Loucy (cell line): ENCODE results near the gene EPX.

Experiments used
- H2AFZ ChIP-seq: fragments of 200-600 bp; sonication (generic); 2 replicates; pipeline ENCODE4 v1.6.0; 2016; ENCODE audit warnings: antibody characterized with exemption, mild to moderate bottlenecking, low read length, moderate library complexity
- H3F3A ChIP-seq: fragments of 200-600 bp; 2 replicates; pipeline ENCODE4 v1.6.0; 2016; ENCODE audit warnings: antibody characterized with exemption, low read depth, mild to moderate bottlenecking
- H3K27me3 ChIP-seq: fragments of 200-600 bp; sonication (generic); 2 replicates; pipeline ENCODE4 v1.6.1; 2014; ENCODE audit warnings: low read length, mild to moderate bottlenecking; ENCODE audit not compliant: insufficient read depth, poor library complexity, severe bottlenecking
- H3K36me3 ChIP-seq: fragments of 200-600 bp; sonication (generic); 2 replicates; pipeline ENCODE4 v1.6.1; 2016; ENCODE audit warnings: low read length; ENCODE audit not compliant: insufficient read depth
- H3K4me1 ChIP-seq: fragments of 200-600 bp; sonication (generic); 2 replicates; pipeline ENCODE4 v1.5.1; 2014; ENCODE audit warnings: low read length, mild to moderate bottlenecking; ENCODE audit not compliant: insufficient read depth, poor library complexity, severe bottlenecking
- H3K4me2 ChIP-seq: fragments of 200-600 bp; sonication (generic); 2 replicates; pipeline ENCODE4 v1.6.0; 2014; ENCODE audit warnings: antibody characterized with exemption, low read length, low read depth, mild to moderate bottlenecking; ENCODE audit not compliant: poor library complexity, severe bottlenecking
- H3K4me3 ChIP-seq: fragments of 200-600 bp; sonication (generic); 2 replicates; pipeline ENCODE4 v1.5.1; 2014; ENCODE audit warnings: low read length, mild to moderate bottlenecking, mixed read lengths; ENCODE audit not compliant: poor library complexity, severe bottlenecking
- H3K79me2 ChIP-seq: fragments of 200-600 bp; sonication (generic); 2 replicates; pipeline ENCODE4 v1.6.1; 2014; ENCODE audit warnings: low read length; ENCODE audit not compliant: insufficient read depth
- H3K9ac ChIP-seq: fragments of 200-600 bp; sonication (generic); 2 replicates; pipeline ENCODE4 v1.6.0; 2014; ENCODE audit warnings: mild to moderate bottlenecking, low read depth, low read length, moderate library complexity; ENCODE audit not compliant: poor library complexity, severe bottlenecking
- H3K9me2 ChIP-seq: fragments of 200-600 bp; sonication (generic); replicated peaks from 2 replicates; pipeline ENCODE4 v1.6.1; 2016; ENCODE audit warnings: low read depth, low read length, mixed read lengths
- H3K9me3 ChIP-seq: fragments of 200-600 bp; sonication (generic); 2 replicates; pipeline ENCODE4 v1.6.1; 2014; ENCODE audit warnings: mild to moderate bottlenecking, antibody characterized with exemption, low read length, low read depth; ENCODE audit not compliant: insufficient read depth
- H4K20me1 ChIP-seq: fragments of 200-600 bp; sonication (generic); 2 replicates; pipeline ENCODE4 v1.6.0; 2014; ENCODE audit warnings: antibody characterized with exemption, low read length, mild to moderate bottlenecking; ENCODE audit not compliant: insufficient read depth, poor library complexity, severe bottlenecking
- EZH2phosphoT487 ChIP-seq: fragments of 200-600 bp; IDR thresholded peaks from 2 replicates; pipeline ENCODE4 v1.6.1; 2018; ENCODE audit warnings: antibody characterized with exemption, mild to moderate bottlenecking, moderate library complexity, borderline replicate concordance
- TF ChIP-seq, protein P1 (sequence below): fragments of 200-600 bp; sonication (generic); conservative IDR thresholded peaks from 2 replicates; pipeline ENCODE4 v1.5.1; 2014; ENCODE audit warnings: mild to moderate bottlenecking, antibody characterized with exemption, low read length

The EPX gene

DNA sequence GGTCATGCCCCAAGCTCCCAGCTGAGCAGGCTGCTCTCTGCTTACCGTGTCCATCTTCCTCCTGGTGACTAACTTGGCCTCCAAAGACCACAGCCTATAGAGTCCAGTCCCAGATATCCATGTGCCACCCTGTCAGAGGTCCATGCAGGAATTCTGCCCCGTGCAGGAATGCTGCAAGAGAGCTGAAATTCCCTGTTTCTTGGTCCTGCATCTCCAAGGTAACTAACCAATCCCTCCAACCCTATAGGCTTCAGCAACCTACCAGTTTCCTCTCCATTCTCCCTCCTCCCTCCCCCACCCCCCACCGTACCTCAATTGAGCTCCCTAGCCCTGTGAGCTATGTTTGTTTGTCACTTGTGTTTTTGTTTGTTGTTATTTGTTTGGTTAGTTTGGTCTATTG is 36.2 kb downstream of the EPX start:
- Histone ChIP-seq H3K4me1 (no peaks in the 10 kb centered on the region), H3K27me3 (no peaks in the 10 kb centered on the region), H4K20me1 (no peaks in the 10 kb centered on the region), H3K9me2 (no peaks in the 10 kb centered on the region), H3K36me3 (no peaks in the 10 kb centered on the region), H3F3A (no peaks in the 10 kb centered on the region), H2AFZ (no peak overlapping the region), H3K9me3 (no peaks in the 10 kb centered on the region), H3K9ac (no peak overlapping the region), H3K4me3 (no peak overlapping the region), H3K79me2 (no peaks in the 10 kb centered on the region), H3K4me2 (no peak overlapping the region)
- no peak for TF ChIP-seq EZH2phosphoT487
- TF ChIP-seq, protein P1, sequence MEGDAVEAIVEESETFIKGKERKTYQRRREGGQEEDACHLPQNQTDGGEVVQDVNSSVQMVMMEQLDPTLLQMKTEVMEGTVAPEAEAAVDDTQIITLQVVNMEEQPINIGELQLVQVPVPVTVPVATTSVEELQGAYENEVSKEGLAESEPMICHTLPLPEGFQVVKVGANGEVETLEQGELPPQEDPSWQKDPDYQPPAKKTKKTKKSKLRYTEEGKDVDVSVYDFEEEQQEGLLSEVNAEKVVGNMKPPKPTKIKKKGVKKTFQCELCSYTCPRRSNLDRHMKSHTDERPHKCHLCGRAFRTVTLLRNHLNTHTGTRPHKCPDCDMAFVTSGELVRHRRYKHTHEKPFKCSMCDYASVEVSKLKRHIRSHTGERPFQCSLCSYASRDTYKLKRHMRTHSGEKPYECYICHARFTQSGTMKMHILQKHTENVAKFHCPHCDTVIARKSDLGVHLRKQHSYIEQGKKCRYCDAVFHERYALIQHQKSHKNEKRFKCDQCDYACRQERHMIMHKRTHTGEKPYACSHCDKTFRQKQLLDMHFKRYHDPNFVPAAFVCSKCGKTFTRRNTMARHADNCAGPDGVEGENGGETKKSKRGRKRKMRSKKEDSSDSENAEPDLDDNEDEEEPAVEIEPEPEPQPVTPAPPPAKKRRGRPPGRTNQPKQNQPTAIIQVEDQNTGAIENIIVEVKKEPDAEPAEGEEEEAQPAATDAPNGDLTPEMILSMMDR = no peak

DNA sequence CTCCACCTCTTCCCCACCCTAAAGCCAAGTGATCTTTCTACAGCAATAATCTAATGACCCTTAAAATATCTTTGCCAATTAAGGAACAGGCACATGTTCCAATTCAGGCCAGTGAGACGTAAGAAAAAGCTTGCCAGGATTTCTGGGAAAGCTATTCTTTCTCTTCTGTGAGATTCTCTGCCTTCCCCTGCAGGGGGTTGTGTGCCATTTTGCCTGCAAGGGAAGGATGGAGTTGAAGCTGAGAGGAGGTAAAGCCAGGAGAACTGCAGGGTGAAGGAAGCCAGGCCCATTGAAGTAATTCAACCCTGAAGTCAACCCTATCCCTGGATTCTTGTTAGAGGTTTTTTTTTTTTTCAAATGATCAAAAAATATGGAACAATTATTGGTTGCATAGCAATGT is 36.9 kb downstream of the EPX start:
- Histone ChIP-seq H4K20me1 (no peaks in the 10 kb centered on the region), H2AFZ (no peak overlapping the region), H3K9ac (no peak overlapping the region), H3K4me2 (no peak overlapping the region), H3K79me2 (no peaks in the 10 kb centered on the region), H3F3A (no peaks in the 10 kb centered on the region), H3K4me1 (no peaks in the 10 kb centered on the region), H3K9me3 (no peaks in the 10 kb centered on the region), H3K9me2 (no peaks in the 10 kb centered on the region), H3K4me3 (no peak overlapping the region), H3K36me3 (no peaks in the 10 kb centered on the region), H3K27me3 (no peaks in the 10 kb centered on the region)
- no peak for TF ChIP-seq EZH2phosphoT487
- TF ChIP-seq, protein P1 = no peak

DNA sequence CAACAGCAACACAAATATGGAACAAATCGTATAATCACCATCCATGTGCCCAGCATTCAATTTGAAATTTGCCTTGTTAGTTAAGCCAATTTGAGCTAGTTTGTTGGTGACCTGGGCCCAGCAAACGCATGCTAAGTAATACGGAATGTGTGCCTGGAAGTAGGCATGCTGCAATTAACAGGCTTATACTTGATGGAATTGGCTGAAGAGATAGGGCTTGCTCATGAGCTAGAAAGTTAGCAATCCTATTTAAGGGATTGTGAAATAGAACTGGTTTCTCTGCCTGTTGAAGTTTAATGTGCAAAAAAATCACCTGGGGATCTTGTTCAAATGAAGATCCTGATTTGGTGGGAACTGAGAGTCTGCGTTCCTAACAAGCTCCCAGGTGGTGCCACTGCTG is 37.4 kb downstream of the EPX start:
- Histone ChIP-seq H3F3A (no peaks in the 10 kb centered on the region), H3K36me3 (no peaks in the 10 kb centered on the region), H3K9me2 (no peaks in the 10 kb centered on the region), H3K4me2 (no peak overlapping the region), H3K9ac (no peak overlapping the region), H3K4me1 (no peaks in the 10 kb centered on the region), H4K20me1 (no peaks in the 10 kb centered on the region), H3K4me3 (no peak overlapping the region), H2AFZ (no peak overlapping the region), H3K27me3 (peaks cover under 1% of the 10 kb centered on the region), H3K79me2 (no peaks in the 10 kb centered on the region), H3K9me3 (no peaks in the 10 kb centered on the region)
- no peak for TF ChIP-seq EZH2phosphoT487
- TF ChIP-seq, protein P1 = no peak
